ENCODE results near the gene PRR19. TPM values are rescaled to one million over a fixed set of nuclear protein-coding genes. Genes with fewer than 3 reads are reported as not detected.

PRR19 gene
- total RNA-seq, 1 donor from 2014 or later: 2.0 TPM

DNA sequence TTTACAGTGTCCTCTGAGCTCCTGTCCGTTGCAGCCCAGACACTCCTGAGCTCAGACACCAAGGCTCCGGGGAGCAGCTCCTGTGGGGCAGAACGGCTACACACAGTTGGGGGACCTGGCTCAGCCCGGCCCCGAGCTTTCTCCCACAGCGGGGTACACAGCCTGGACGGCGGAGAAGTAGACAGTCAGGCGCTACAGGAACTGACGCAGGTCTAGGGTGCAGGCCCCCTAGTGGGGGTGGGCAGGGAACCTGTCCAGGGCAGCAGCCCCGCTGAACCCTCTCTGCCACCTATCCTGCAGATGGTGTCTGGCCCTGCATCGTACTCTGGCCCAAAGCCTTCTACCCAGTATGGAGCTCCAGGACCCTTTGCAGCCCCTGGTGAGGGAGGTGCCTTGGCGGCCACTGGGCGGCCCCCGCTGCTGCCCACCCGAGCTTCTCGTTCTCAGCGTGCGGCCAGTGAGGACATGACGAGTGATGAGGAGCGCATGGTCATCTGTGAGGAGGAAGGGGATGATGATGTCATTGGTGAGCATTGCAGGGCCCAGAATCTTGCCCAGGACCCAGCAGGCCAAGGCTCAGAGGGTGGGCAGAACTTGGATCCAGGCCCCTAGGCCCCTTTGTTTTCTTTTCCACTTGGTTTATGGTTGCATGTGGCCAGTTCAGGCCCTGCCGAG lies 12.9 kb upstream of the PRR19 start:
- no peak overlapping the region for H3K4me3 Mint-ChIP-seq (ENCODE audit: unreplicated experiment)
- DNase-seq (ENCODE audit: extremely low spot score, unreplicated experiment): no peak
- TF ChIP-seq CTCF (IDR thresholded peaks at IDR 0.05): no peak

DNA sequence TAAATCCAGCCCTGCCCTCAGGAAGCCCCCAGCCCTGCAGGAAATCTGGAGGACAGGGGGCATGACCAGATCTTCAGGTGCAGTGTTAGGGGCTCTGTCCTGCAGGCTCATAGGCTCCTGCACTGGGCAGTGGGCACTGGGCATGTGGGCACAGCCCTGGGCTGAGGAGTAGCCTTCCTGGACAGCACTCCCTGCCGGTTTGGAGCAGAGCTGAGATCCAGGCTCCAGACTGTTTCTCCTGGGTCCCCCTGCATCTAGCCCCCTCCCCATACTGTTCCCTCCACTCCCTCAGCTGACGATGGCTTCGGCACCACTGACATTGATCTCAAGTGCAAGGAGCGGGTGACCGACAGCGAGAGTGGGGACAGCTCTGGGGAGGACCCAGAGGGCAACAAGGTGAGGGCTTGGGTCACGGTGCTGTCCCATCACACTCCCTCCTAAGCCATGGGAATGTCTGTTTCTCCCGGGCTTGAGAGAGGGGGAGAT lies 12.3 kb upstream of the PRR19 start:
- Mint-ChIP-seq H3K9me3 (ENCODE audit: unreplicated experiment) (no peaks in the 10 kb centered on the region), H3K27me3 (ENCODE audit: unreplicated experiment) (no peaks in the 10 kb centered on the region)

More for the DNA sequence above, 12.9 kb upstream of the PRR19 start:
- Mint-ChIP-seq H3K27ac (ENCODE audit: unreplicated experiment) (no peak overlapping the region), H3K4me1 (ENCODE audit: unreplicated experiment) (peaks cover 20% of the 10 kb centered on the region), H3K27me3 (ENCODE audit: unreplicated experiment) (no peaks in the 10 kb centered on the region), H3K9me3 (ENCODE audit: unreplicated experiment) (no peaks in the 10 kb centered on the region), H3K36me3 (ENCODE audit: unreplicated experiment) (peaks cover 29% of the 10 kb centered on the region)

DNA sequence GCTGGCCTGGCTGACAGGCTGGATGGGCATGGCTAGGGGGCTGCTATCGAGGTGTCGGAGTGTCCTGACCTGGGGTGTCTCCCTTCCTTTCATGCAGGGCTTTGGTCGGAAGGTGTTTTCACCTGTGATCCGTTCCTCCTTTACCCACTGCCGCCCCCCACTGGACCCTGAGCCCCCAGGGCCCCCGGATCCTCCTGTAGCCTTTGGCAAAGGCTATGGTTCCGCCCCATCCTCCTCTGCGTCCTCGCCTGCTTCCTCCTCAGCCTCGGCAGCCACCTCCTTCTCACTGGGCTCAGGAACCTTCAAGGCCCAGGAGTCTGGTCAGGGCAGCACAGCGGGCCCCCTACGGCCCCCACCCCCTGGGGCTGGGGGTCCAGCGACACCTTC lies 11.8 kb upstream of the PRR19 start:
- Mint-ChIP-seq H3K4me3 (ENCODE audit: unreplicated experiment) (no peak overlapping the region), H3K36me3 (ENCODE audit: unreplicated experiment) (peaks cover 32% of the 10 kb centered on the region), H3K4me1 (ENCODE audit: unreplicated experiment) (peaks cover 14% of the 10 kb centered on the region), H3K9me3 (ENCODE audit: unreplicated experiment) (no peaks in the 10 kb centered on the region), H3K27me3 (ENCODE audit: unreplicated experiment) (no peaks in the 10 kb centered on the region), H3K27ac (ENCODE audit: unreplicated experiment) (no peak overlapping the region)
- no peak for TF ChIP-seq CTCF (IDR thresholded peaks at IDR 0.05)
- no peak for DNase-seq (ENCODE audit: extremely low spot score, unreplicated experiment)

More for the DNA sequence above, 12.3 kb upstream of the PRR19 start:
- DNase-seq (ENCODE audit: extremely low spot score, unreplicated experiment): no peak
- H3K4me3 Mint-ChIP-seq (ENCODE audit: unreplicated experiment): no peak overlapping the region
- no peak overlapping the region for H3K27ac Mint-ChIP-seq (ENCODE audit: unreplicated experiment)
- peaks cover 19% of the 10 kb centered on the region for H3K4me1 Mint-ChIP-seq (ENCODE audit: unreplicated experiment)
- TF ChIP-seq CTCF (IDR thresholded peaks at IDR 0.05): no peak
- H3K36me3 Mint-ChIP-seq (ENCODE audit: unreplicated experiment): peaks cover 32% of the 10 kb centered on the region

- Mint-ChIP-seq H3K4me1 (ENCODE audit: unreplicated experiment) (peaks cover 8% of the 10 kb centered on the region), H3K4me3 (ENCODE audit: unreplicated experiment) (no peak overlapping the region), H3K36me3 (ENCODE audit: unreplicated experiment) (peaks cover 32% of the 10 kb centered on the region), H3K9me3 (ENCODE audit: unreplicated experiment) (no peaks in the 10 kb centered on the region), H3K27ac (ENCODE audit: unreplicated experiment) (no peak overlapping the region), H3K27me3 (ENCODE audit: unreplicated experiment) (no peaks in the 10 kb centered on the region)
- peak; percentile 24 for TF ChIP-seq CTCF (IDR thresholded peaks at IDR 0.05)
- peak; percentile 85 for DNase-seq (ENCODE audit: extremely low spot score, unreplicated experiment)
Observed at GRCh38 chr19:42290523-42291434, 11.2 kb upstream of the PRR19 start.

DNA sequence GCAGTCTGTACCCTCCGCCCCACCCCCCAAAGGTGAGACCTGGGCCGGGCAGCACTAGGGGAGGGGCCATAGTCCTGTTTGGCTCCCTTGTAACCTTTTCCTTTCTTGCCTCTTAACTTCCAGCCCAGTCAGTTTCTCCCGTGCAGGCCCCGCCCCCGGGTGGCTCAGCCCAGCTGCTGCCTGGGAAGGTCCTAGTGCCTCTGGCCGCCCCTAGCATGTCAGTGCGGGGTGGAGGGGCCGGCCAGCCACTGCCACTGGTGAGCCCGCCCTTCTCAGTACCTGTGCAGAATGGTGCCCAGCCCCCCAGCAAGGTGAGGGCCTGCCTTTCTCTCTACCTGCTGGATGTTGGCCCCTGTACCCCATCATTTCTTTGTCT lies 10.5 kb upstream of the PRR19 start:
- Mint-ChIP-seq H3K9me3 (ENCODE audit: unreplicated experiment) (no peaks in the 10 kb centered on the region), H3K36me3 (ENCODE audit: unreplicated experiment) (peaks cover 29% of the 10 kb centered on the region), H3K27me3 (ENCODE audit: unreplicated experiment) (no peaks in the 10 kb centered on the region), H3K4me3 (ENCODE audit: unreplicated experiment) (no peak overlapping the region), H3K4me1 (ENCODE audit: unreplicated experiment) (peaks cover 1% of the 10 kb centered on the region), H3K27ac (ENCODE audit: unreplicated experiment) (no peak overlapping the region)
- DNase-seq (ENCODE audit: extremely low spot score, unreplicated experiment): no peak
- no peak for TF ChIP-seq CTCF (IDR thresholded peaks at IDR 0.05)

All from osteocyte (in vitro differentiated cells).